Measurements from ENCODE around the gene CIROP. TPM values are rescaled to one million over a fixed set of nuclear protein-coding genes. Genes with fewer than 3 reads are reported as not detected.
A peak's percentile ranks its signal among the peaks of the same experiment; 100 is the strongest.

Gene CIROP
- total and polyA plus RNA-seq, 9 of the 15 experiments (the other 6 are each of a cell fraction or from before 2014, with no cell fraction given), result not detected

DNA sequence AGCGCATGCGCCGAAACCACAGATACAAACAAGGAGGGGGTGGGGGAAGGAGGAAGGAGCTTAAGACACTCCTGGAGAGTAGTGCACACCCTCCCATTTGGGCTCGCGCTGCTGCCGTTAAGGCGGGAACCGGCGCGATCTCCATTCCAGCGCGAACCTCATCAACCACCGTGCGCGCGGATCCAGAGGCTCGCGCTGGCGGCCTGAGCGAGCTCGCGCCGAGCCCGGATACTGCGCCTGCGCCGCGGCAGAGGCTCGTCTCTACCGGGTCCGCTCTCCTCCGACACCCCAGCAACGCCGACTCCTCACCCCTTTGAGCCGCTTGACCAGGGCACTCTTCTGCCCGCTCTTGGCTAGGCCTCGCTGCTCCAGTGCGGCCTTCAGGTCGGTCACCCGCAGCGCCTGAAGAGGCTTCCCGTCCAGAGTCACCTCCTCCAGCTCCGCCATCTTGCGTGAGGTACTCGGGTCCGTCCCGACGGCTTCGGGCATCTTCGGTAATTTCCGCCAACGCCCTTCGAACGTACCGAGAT, 10.1 kb downstream of the CIROP start, which contains the start of gene ACIN1:
TSS of gene ACIN1 (minus strand) at position 471 of the 530 bp plus-strand sequence. CDS start at position 447, 24 bp downstream.
- ATAC-seq, result peak; percentile 78
- WGBS (ENCODE audit: insufficient coverage, low coverage, missing lambda C conversion rate), result under 1% methylated on average over 55 of the region's 55 CpGs
- peak; percentile 81 to 94 (median 91) for DNase-seq (ENCODE audit: extremely low read depth in 1 of 4, low spot score in 3 of 4)
- H3K4me2 ChIP-seq (ENCODE audit: insufficient read depth, low read length), result peak within 1 kb of the TSS; percentile 90
- H3K79me2 ChIP-seq (ENCODE audit: control insufficient read depth, insufficient read depth, low read length), result peaks cover 84% of the 10 kb centered on the region
- peaks cover 8 to 29% of the 10 kb centered on the region in 2 experiments; a peak in 4 of 5 replicates for H3K4me1 ChIP-seq (replicated peaks in 1 of 2; ENCODE audit: control insufficient read depth in 2 of 2, insufficient read depth in 2 of 2, low read length in 2 of 2)
- peak within 1 kb of the TSS; percentile 98 to 100 for H3K9ac ChIP-seq (ENCODE audit: insufficient read depth in 1 of 2, low read depth in 2 of 2, low read length in 2 of 2)
- no peaks in the 10 kb centered on the region for H3K27me3 ChIP-seq (ENCODE audit: control insufficient read depth in 2 of 2, insufficient read depth in 2 of 2, low read length in 2 of 2)
- peak within 1 kb of the TSS; percentile 100 for H2AFZ ChIP-seq (ENCODE audit: low read depth, low read length)
- FAIRE-seq, result peak; percentile 82
- peaks cover 64% of the 10 kb centered on the region for H3K36me3 ChIP-seq (ENCODE audit: control insufficient read depth, insufficient read depth, low read length)
- H4K20me1 ChIP-seq (replicated peaks; ENCODE audit: control insufficient read depth, insufficient read depth, low read length), result peaks cover 16% of the 10 kb centered on the region
- intact Hi-C loops (cut with micrococcal nuclease), result loop anchor here (2.0 kb wide), 1 partner anchor 16 kb away; no protein-coding TSS in a partner anchor
- H3K9me1 ChIP-seq (ENCODE audit: control insufficient read depth, insufficient read depth, low read length), result no peaks in the 10 kb centered on the region
- no peaks in the 10 kb centered on the region for H3K9me3 ChIP-seq (replicated peaks; ENCODE audit: control insufficient read depth, insufficient read depth, low read depth, low read length)
- in situ Hi-C loops (cut with MboI), result no loop called here
- H3K27ac ChIP-seq (ENCODE audit: extremely low read depth, low read depth, low read length), result peak within 1 kb of the TSS; percentile 98
- POLR2A ChIA-PET, result interaction anchor here (0.6 to 3.0 kb wide), 37 partner anchors 9 to 1045 kb away, joined by 3 to 34 read pairs (median 4); partner anchors contain the start of genes CIROP, HOMEZ, IL25 and PABPN1
- CTCF ChIA-PET (ENCODE audit: low intra/inter-chr PET ratio), result interaction anchor here (1.3 kb wide), 1 partner anchor 17 kb away, joined by 5 read pairs; no protein-coding TSS in a partner anchor
- BruUV-seq (replicated peaks), result TSS peak; percentile 66
- H3K4me3 ChIP-seq, result peak within 1 kb of the TSS; percentile 83
- no peak for TF ChIP-seq SMAD2 (IDR thresholded peaks at IDR 0.05; ENCODE audit: low read depth, low read length)
- TF ChIP-seq, protein P1, sequence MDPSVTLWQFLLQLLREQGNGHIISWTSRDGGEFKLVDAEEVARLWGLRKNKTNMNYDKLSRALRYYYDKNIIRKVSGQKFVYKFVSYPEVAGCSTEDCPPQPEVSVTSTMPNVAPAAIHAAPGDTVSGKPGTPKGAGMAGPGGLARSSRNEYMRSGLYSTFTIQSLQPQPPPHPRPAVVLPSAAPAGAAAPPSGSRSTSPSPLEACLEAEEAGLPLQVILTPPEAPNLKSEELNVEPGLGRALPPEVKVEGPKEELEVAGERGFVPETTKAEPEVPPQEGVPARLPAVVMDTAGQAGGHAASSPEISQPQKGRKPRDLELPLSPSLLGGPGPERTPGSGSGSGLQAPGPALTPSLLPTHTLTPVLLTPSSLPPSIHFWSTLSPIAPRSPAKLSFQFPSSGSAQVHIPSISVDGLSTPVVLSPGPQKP (CRISPR knock-in tag; IDR thresholded peaks at IDR 0.05), result no peak
- peak; percentile 85; the same call in 1 of the 2 replicates for TF ChIP-seq MBD2 (IDR thresholded peaks at IDR 0.05; ENCODE audit: borderline replicate concordance, low read depth)
- TF ChIP-seq, protein P2, sequence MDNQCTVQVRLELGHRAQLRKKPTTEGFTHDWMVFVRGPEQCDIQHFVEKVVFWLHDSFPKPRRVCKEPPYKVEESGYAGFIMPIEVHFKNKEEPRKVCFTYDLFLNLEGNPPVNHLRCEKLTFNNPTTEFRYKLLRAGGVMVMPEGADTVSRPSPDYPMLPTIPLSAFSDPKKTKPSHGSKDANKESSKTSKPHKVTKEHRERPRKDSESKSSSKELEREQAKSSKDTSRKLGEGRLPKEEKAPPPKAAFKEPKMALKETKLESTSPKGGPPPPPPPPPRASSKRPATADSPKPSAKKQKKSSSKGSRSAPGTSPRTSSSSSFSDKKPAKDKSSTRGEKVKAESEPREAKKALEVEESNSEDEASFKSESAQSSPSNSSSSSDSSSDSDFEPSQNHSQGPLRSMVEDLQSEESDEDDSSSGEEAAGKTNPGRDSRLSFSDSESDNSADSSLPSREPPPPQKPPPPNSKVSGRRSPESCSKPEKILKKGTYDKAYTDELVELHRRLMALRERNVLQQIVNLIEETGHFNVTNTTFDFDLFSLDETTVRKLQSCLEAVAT (IDR thresholded peaks at IDR 0.05), result peak in 1 of 2 experiments; percentile 80; a peak in 2 of 4 replicates
- 0 out of 2 replicates have a peak, but pooled peaks have one; percentile 41 for TF ChIP-seq ZNF133 (CRISPR knock-in tag; IDR thresholded peaks at IDR 0.05)
- TF ChIP-seq, protein P3, sequence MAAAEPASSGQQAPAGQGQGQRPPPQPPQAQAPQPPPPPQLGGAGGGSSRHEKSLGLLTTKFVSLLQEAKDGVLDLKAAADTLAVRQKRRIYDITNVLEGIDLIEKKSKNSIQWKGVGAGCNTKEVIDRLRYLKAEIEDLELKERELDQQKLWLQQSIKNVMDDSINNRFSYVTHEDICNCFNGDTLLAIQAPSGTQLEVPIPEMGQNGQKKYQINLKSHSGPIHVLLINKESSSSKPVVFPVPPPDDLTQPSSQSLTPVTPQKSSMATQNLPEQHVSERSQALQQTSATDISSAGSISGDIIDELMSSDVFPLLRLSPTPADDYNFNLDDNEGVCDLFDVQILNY (CRISPR knock-in tag; IDR thresholded peaks at IDR 0.05), result no peak
- TF ChIP-seq TBP (optimal IDR thresholded peaks at IDR 0.05; ENCODE audit: low read depth, low read length), result peak; percentile 89
- peak; percentile 96 for TF ChIP-seq POLR2G (IDR thresholded peaks at IDR 0.05; ENCODE audit: low read depth, low read length)
- TF ChIP-seq, protein P4, sequence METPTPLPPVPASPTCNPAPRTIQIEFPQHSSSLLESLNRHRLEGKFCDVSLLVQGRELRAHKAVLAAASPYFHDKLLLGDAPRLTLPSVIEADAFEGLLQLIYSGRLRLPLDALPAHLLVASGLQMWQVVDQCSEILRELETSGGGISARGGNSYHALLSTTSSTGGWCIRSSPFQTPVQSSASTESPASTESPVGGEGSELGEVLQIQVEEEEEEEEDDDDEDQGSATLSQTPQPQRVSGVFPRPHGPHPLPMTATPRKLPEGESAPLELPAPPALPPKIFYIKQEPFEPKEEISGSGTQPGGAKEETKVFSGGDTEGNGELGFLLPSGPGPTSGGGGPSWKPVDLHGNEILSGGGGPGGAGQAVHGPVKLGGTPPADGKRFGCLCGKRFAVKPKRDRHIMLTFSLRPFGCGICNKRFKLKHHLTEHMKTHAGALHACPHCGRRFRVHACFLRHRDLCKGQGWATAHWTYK (CRISPR knock-in tag; IDR thresholded peaks at IDR 0.05), result 0 out of 2 replicates have a peak, but pooled peaks have one; percentile 70
- TF ChIP-seq ETV5 (CRISPR knock-in tag; IDR thresholded peaks at IDR 0.05; ENCODE audit: low read depth), result peak; percentile 70
- peak; percentile 97 for TF ChIP-seq SNIP1 (IDR thresholded peaks at IDR 0.05; ENCODE audit: low read depth)
- TF ChIP-seq, protein P5, sequence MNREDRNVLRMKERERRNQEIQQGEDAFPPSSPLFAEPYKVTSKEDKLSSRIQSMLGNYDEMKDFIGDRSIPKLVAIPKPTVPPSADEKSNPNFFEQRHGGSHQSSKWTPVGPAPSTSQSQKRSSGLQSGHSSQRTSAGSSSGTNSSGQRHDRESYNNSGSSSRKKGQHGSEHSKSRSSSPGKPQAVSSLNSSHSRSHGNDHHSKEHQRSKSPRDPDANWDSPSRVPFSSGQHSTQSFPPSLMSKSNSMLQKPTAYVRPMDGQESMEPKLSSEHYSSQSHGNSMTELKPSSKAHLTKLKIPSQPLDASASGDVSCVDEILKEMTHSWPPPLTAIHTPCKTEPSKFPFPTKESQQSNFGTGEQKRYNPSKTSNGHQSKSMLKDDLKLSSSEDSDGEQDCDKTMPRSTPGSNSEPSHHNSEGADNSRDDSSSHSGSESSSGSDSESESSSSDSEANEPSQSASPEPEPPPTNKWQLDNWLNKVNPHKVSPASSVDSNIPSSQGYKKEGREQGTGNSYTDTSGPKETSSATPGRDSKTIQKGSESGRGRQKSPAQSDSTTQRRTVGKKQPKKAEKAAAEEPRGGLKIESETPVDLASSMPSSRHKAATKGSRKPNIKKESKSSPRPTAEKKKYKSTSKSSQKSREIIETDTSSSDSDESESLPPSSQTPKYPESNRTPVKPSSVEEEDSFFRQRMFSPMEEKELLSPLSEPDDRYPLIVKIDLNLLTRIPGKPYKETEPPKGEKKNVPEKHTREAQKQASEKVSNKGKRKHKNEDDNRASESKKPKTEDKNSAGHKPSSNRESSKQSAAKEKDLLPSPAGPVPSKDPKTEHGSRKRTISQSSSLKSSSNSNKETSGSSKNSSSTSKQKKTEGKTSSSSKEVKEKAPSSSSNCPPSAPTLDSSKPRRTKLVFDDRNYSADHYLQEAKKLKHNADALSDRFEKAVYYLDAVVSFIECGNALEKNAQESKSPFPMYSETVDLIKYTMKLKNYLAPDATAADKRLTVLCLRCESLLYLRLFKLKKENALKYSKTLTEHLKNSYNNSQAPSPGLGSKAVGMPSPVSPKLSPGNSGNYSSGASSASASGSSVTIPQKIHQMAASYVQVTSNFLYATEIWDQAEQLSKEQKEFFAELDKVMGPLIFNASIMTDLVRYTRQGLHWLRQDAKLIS (CRISPR knock-in tag; IDR thresholded peaks at IDR 0.05), result peak; percentile 90
- peak; percentile 91 for TF ChIP-seq LCOR (CRISPR knock-in tag; IDR thresholded peaks at IDR 0.05)

All from K562 (cell line).